Subcutaneous adipose tissue (tissue), 4 donors: Measurements from ENCODE around the gene TUBGCP2. TPM values are rescaled to one million over a fixed set of nuclear protein-coding genes. Genes with fewer than 3 reads are reported as not detected.

ENCODE experiments used
- CTCF ChIP-seq: fragments of 450-650 bp; IDR thresholded peaks from one replicate; pipeline ENCODE4 v1.5.1; 2016; ENCODE audit warnings: low read depth, mild to moderate bottlenecking, control low read depth, antibody characterized with exemption, moderate library complexity
- small RNA-seq: library from RNA; depleted of rRNA; stranded (forward); fragments of <200 nt; gene quantifications from one replicate; pipeline ENCODE3, GENCODE V24; 2016
- total RNA-seq, 4 donors: library from RNA; depleted of rRNA; stranded (reverse); fragments of >200 nt; gene quantifications; one replicate each; pipeline ENCODE4 v1.1.0, GENCODE V29; 2016

Gene TUBGCP2
- total RNA-seq, 4 donors from 2014 or later, result 24.5 to 43.9 (median 36.8) TPM

- TF ChIP-seq CTCF, result no peak
These were observed 77.3 kb downstream of the TUBGCP2 start for GRCh38 chr10:133231244-133231945.

DNA sequence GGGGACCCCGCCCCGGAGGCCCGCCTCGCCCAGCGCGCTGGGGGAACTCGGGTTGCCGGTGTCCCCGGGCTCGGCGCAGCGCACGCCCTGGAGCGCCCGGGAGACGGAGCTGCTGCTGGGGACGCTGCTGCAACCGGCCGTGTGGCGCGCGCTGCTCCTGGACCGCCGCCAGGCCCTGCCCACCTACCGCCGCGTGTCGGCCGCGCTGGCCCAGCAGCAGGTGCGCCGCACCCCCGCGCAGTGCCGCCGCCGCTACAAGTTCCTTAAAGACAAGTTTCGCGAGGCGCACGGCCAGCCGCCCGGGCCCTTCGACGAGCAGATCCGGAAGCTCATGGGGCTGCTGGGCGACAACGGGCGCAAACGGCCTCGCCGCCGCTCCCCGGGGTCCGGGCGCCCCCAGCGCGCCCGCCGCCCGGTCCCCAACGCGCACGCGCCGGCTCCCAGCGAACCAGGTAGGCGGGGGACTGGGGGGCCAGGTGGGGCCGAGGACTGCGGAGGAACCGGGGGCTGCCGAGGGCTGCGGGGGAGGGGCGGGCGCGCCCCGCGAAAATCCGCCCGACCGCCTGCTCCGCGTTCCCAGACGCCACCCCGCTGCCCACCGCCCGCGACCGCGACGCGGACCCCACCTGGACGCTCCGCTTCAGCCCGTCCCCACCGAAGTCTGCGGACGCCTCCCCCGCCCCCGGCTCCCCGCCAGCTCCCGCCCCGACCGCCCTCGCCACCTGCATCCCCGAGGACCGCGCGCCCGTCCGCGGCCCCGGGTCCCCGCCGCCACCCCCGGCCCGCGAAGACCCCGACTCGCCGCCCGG, 78.1 kb downstream of the TUBGCP2 start:
- TF ChIP-seq CTCF, result no peak

- TF ChIP-seq CTCF, result no peak
These were observed 78.7 kb downstream of the TUBGCP2 start, which contains the start of gene UTF1 for GRCh38 chr10:133230044-133230361. Gene UTF1 (plus strand): TSS chr10:133230217. CDS start chr10:133230289, 72 bp downstream.

DNA sequence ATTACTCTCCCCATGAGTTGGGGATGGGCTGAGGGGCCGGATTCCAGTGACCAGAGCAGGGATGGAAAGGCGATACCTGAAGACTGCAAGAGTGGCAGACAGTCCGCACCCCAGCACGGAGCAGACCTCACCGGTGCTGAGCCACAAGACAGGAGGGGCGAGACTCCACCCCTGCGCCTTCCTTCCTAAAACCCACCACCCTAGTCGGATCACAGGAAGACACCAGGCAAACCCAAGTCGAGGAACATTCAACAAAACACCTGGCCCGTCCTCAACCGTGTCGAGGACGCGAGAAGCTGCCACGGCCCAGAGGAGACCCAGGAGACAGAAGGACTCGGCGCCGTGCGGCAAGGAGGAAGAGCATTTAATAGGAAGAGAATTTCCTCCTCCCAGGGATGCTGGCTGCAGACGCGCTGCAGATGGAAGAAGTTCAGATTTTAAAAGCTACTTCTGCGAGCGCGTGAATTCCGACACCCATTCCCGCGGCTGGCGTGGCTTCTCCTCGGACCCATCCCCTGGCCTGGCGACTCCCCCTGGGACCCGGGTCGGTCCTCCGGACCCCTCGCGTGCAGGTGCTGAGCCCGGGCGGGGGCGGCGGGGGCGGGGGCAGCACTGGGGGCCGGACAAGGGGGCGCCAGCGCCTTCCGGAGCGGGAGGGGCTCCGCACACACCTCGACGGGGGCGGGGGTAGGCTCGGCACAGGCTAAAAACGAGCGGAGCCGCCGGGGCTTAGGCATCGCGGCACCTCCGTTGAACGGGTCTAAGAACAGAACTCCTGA, 79.2 kb downstream of the TUBGCP2 start:
- TF ChIP-seq CTCF, result no peak

Small RNAs within 50 kb of the gene (small RNA-seq; reads per million reads assigned to genes)
- gene BANF1P2, result not detected

Other genes starting within 250 kb of the TUBGCP2 start
- under 1 TPM in 1 of 4 donors, not detected in 3; 0.38 TPM for gene ADGRA1, start 220.9 kb downstream of the TUBGCP2 start, total RNA-seq
- gene KNDC1, start 148.7 kb downstream of the TUBGCP2 start, total RNA-seq, result not detected
- not detected for gene UTF1, start 78.7 kb downstream of the TUBGCP2 start, total RNA-seq
- 1 to 10 TPM; 1.3 to 3.6 (median 2.9) TPM for gene VENTX, start 71.0 kb downstream of the TUBGCP2 start, total RNA-seq
- 10 to 100 TPM in 1 of 4 donors, 1 to 10 TPM in 2, under 1 TPM in 1; 0.65 to 27.9 (median 3.3) TPM for gene ADAM8, start 32.0 kb downstream of the TUBGCP2 start, total RNA-seq
- 10 to 100 TPM; 17.2 to 29.0 (median 25.3) TPM for gene ZNF511, start within 50 bp of the TUBGCP2 start, total RNA-seq
- gene CALY, start 28.0 kb upstream of the TUBGCP2 start, total RNA-seq, result under 1 TPM in 1 of 4 donors, not detected in 3; 0.34 TPM
- gene PRAP1, start 38.5 kb upstream of the TUBGCP2 start, total RNA-seq, result not detected
- gene FUOM, start 49.1 kb upstream of the TUBGCP2 start, total RNA-seq, result 10 to 100 TPM; 16.5 to 43.2 (median 29.6) TPM
- 100 to 1,000 TPM; 106 to 317 (median 123) TPM for gene ECHS1, start 64.5 kb upstream of the TUBGCP2 start, total RNA-seq
- gene PAOX, start 70.4 kb upstream of the TUBGCP2 start, total RNA-seq, result 10 to 100 TPM in 1 of 4 donors, 1 to 10 TPM in 3; 2.4 to 18.6 (median 8.1) TPM
- gene MTG1, start 85.3 kb upstream of the TUBGCP2 start, total RNA-seq, result 10 to 100 TPM; 14.8 to 29.7 (median 23.1) TPM
- not detected for gene SPRN, start 115.8 kb upstream of the TUBGCP2 start, total RNA-seq
- 1 to 10 TPM; 1.8 to 5.5 (median 2.0) TPM for gene SCART1, start 145.1 kb upstream of the TUBGCP2 start, total RNA-seq
- gene CYP2E1, start 218.5 kb upstream of the TUBGCP2 start, total RNA-seq, result 1 to 10 TPM in 3 of 4 donors, not detected in 1; 1.1 to 3.2 (median 1.4) TPM